Gastrocnemius medialis (tissue), 4 donors: Measurements from ENCODE around the gene PLCL1. TPM values are rescaled to one million over a fixed set of nuclear protein-coding genes. Genes with fewer than 3 reads are reported as not detected.

Experiments used
- ATAC-seq, 2 donors: fragments of 150-250 bp; one replicate each; pipeline ENCODE4 v1.9.1; 2016
- DNase-seq, 2 donors: peaks; one replicate each; pipeline ENCODE4 v3.0.0-alpha.2; 2019
- H3K27ac ChIP-seq, 4 donors: fragments of 200-600 bp; sonication (generic); 1 replicate in 1 of 4; 2 replicates in 3 of 4; pipeline ENCODE4 v1.5.1; 2016 to 2018; ENCODE audit warnings: mild to moderate bottlenecking in 2 of 4, moderate library complexity in 1 of 4
- H3K27me3 ChIP-seq, 3 donors: fragments of 200-600 bp; sonication (generic) in 2 of 3; 1 replicate in 1 of 3; 2 replicates in 2 of 3; pipeline versions ENCODE4 v1.5.1 to v1.6.0; 2016 to 2019; ENCODE audit warnings: mild to moderate bottlenecking in 1 of 3, moderate library complexity in 1 of 3
- H3K36me3 ChIP-seq, 2 donors: fragments of 200-600 bp; sonication (generic) in 1 of 2; one replicate each; pipeline ENCODE4 v1.5.1; 2017 to 2018
- H3K4me1 ChIP-seq, 2 donors: fragments of 200-600 bp; sonication (generic) in 1 of 2; one replicate each; pipeline ENCODE4 v1.5.1; 2016 to 2017; ENCODE audit warnings: mild to moderate bottlenecking in 2 of 2
- H3K4me3 ChIP-seq, 4 donors: fragments of 200-600 bp; sonication (generic) in 3 of 4; 1 replicate in 1 of 4; 2 replicates in 3 of 4; pipeline ENCODE4 v1.5.1; 2016 to 2019; ENCODE audit warnings: mild to moderate bottlenecking in 2 of 4
- H3K9me3 ChIP-seq, 3 donors: fragments of 200-600 bp; sonication (generic) in 2 of 3; 1 replicate in 1 of 3; 2 replicates in 2 of 3; pipeline ENCODE4 v1.5.1; 2016 to 2019
- POLR2A ChIP-seq, 2 donors: fragments of 450-650 bp; IDR thresholded peaks; one replicate each; pipeline ENCODE4 v1.6.1; 2017; ENCODE audit warnings: antibody characterized with exemption in 2 of 2, mild to moderate bottlenecking in 2 of 2, moderate library complexity in 2 of 2
- in situ Hi-C, 4 donors: fragments of 200-750 bp; cut with MboI; loops; one replicate each; pipeline versions ENCODE4 v1.15.0 to v1.8.0; 2017; ENCODE audit warnings: low sequenced_read_pairs in 4 of 4
- intact Hi-C: fragments of 100-400 bp; cut with DNase I; formaldehyde crosslinking; loops from one replicate; pipeline ENCODE4 v1.15.1; 2023; ENCODE audit warnings: low total_unique reads
- total RNA-seq, 4 donors: library from RNA; depleted of rRNA; stranded (reverse); fragments of >200 nt; gene quantifications; one replicate each; pipeline versions ENCODE4 v1.1.0 to v1.2.3, GENCODE V29; 2016
- TF ChIP-seq, protein P1 (sequence below), 5 experiments: fragments of 450-650 bp in 3 of 5; fragments of 200-600 bp in 2 of 5; sonication (generic) in 2 of 5; IDR thresholded peaks in 4 of 5; conservative IDR thresholded peaks in 1 of 5; 1 replicate in 4 of 5; 2 replicates in 1 of 5; pipeline ENCODE4 v1.5.1; 2016 to 2019; ENCODE audit warnings: antibody characterized with exemption in 5 of 5, mild to moderate bottlenecking in 3 of 5, moderate library complexity in 3 of 5

The PLCL1 gene
- total RNA-seq, 4 donors from 2014 or later, result 5.9 to 10.7 (median 9.8) TPM

- Histone ChIP-seq H3K27me3 (no peaks in the 10 kb centered on the region), H3K27ac (no peak overlapping the region), H3K36me3 (no peaks in the 10 kb centered on the region), H3K4me1 (peaks cover 13 to 22% of the 10 kb centered on the region in 2 donors), H3K9me3 (no peaks in the 10 kb centered on the region), H3K4me3 (no peak overlapping the region)
- no peak for TF ChIP-seq POLR2A (IDR thresholded peaks at IDR 0.05)
- TF ChIP-seq, protein P1, sequence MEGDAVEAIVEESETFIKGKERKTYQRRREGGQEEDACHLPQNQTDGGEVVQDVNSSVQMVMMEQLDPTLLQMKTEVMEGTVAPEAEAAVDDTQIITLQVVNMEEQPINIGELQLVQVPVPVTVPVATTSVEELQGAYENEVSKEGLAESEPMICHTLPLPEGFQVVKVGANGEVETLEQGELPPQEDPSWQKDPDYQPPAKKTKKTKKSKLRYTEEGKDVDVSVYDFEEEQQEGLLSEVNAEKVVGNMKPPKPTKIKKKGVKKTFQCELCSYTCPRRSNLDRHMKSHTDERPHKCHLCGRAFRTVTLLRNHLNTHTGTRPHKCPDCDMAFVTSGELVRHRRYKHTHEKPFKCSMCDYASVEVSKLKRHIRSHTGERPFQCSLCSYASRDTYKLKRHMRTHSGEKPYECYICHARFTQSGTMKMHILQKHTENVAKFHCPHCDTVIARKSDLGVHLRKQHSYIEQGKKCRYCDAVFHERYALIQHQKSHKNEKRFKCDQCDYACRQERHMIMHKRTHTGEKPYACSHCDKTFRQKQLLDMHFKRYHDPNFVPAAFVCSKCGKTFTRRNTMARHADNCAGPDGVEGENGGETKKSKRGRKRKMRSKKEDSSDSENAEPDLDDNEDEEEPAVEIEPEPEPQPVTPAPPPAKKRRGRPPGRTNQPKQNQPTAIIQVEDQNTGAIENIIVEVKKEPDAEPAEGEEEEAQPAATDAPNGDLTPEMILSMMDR (IDR thresholded peaks at IDR 0.05 in 4 of 5, conservative IDR thresholded peaks at IDR 0.05 in 1 of 5), result no peak
- in situ Hi-C loops (no loop called here), intact Hi-C loops (no loop called here)
- ATAC-seq, result no peak
- DNase-seq, result no peak
Measured at GRCh38 chr2:197939787-197940186, 135.4 kb downstream of the PLCL1 start.

- ATAC-seq, result no peak
- H3K36me3 ChIP-seq, result no peaks in the 10 kb centered on the region
Measured at GRCh38 chr2:197940382-197940781, 136.0 kb downstream of the PLCL1 start.

GRCh38 chr2:197941715-197942114 is 137.3 kb downstream of the PLCL1 start:
- no peak for TF ChIP-seq POLR2A (IDR thresholded peaks at IDR 0.05)
- intact Hi-C loops, result no loop called here

More at GRCh38 chr2:197940382-197940781, 136.0 kb downstream of the PLCL1 start:
- no peak for TF ChIP-seq POLR2A (IDR thresholded peaks at IDR 0.05)
- TF ChIP-seq, protein P1 (IDR thresholded peaks at IDR 0.05 in 4 of 5, conservative IDR thresholded peaks at IDR 0.05 in 1 of 5), result no peak
- Histone ChIP-seq H3K27ac (no peak overlapping the region), H3K27me3 (no peaks in the 10 kb centered on the region), H3K4me1 (peaks cover 18 to 27% of the 10 kb centered on the region in 2 donors), H3K4me3 (no peak overlapping the region), H3K9me3 (no peaks in the 10 kb centered on the region)
- in situ Hi-C loops (no loop called here), intact Hi-C loops (no loop called here)
- DNase-seq, result no peak

GRCh38 chr2:197943731-197944130 is 139.3 kb downstream of the PLCL1 start:
- in situ Hi-C loops, result no loop called here

More at GRCh38 chr2:197941715-197942114, 137.3 kb downstream of the PLCL1 start:
- in situ Hi-C loops, result no loop called here
- Histone ChIP-seq H3K4me3 (no peak overlapping the region), H3K9me3 (no peaks in the 10 kb centered on the region), H3K27ac (no peak overlapping the region), H3K4me1 (peaks cover 31 to 35% of the 10 kb centered on the region in 2 donors), H3K27me3 (no peaks in the 10 kb centered on the region), H3K36me3 (no peaks in the 10 kb centered on the region)
- no peak for DNase-seq
- ATAC-seq, result no peak

DNA sequence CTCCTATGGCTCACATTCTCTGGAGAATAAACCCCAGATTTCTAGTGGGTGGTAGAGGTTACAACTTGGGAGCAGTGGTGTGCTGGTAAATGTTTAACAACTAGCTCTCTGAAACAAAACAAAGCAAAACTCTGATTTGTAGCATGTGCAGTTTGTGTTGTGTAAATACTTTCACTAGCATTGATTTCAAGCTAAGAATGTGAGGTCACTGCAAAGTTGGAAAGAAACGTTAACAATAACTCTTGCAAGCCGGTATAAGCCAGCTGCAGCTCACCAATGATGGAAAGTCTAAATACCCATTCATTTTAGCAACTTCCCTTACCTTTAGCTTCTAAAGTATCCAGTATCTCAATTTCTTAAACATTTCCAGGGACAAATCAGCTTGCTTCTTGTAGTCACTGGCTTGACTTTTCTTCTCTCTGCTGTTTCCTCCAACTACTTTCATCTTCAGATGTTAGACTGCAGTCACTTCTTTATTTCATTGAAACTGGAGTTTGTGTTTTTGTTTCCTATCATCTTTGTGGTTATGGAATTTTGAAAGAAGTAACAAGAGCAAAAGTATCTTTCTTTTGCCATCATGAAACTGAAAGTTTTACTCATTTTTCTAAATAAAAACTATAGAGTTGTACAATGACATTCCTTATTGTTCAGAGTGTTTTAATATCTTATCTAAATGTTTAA is 140.2 kb downstream of the PLCL1 start:
- Histone ChIP-seq H3K4me3 (no peak overlapping the region), H3K27me3 (no peaks in the 10 kb centered on the region), H3K27ac (no peak overlapping the region), H3K4me1 (peaks cover 37 to 42% of the 10 kb centered on the region in 2 donors), H3K9me3 (no peaks in the 10 kb centered on the region), H3K36me3 (no peaks in the 10 kb centered on the region)
- intact Hi-C loops (no loop called here), in situ Hi-C loops (no loop called here)
- ATAC-seq (no peak), DNase-seq (no peak)
- no peak for TF ChIP-seq POLR2A (IDR thresholded peaks at IDR 0.05)
- TF ChIP-seq, protein P1 (IDR thresholded peaks at IDR 0.05 in 4 of 5, conservative IDR thresholded peaks at IDR 0.05 in 1 of 5), result no peak

More at GRCh38 chr2:197943731-197944130, 139.3 kb downstream of the PLCL1 start:
- intact Hi-C loops, result no loop called here
- Histone ChIP-seq H3K27me3 (no peaks in the 10 kb centered on the region), H3K4me1 (peaks cover 35 to 37% of the 10 kb centered on the region in 2 donors), H3K27ac (no peak overlapping the region), H3K36me3 (no peaks in the 10 kb centered on the region), H3K9me3 (no peaks in the 10 kb centered on the region), H3K4me3 (no peak overlapping the region)
- no peak for DNase-seq
- TF ChIP-seq, protein P1 (IDR thresholded peaks at IDR 0.05 in 4 of 5, conservative IDR thresholded peaks at IDR 0.05 in 1 of 5), result no peak
- no peak for TF ChIP-seq POLR2A (IDR thresholded peaks at IDR 0.05)
- peak; percentile 26 to 61 for ATAC-seq
